GM18907 (cell line): Measurements from ENCODE around the gene PEX3.
A peak's percentile ranks its signal among the peaks of the same experiment; 100 is the strongest.

ENCODE experiments used
- ATAC-seq: cut with Tn5 transposase; IDR thresholded peaks from one replicate; pipeline ENCODE4 v1.9.1; 2021; ENCODE audit warnings: mild to moderate bottlenecking, moderate library complexity; ENCODE audit not compliant: unreplicated experiment

PEX3 gene

GRCh38 chr6:143450453-143451371 is at the start of gene PEX3, which contains the start of gene ADAT2:
TSS of gene PEX3 (plus strand) at chr6:143450805. CDS start at chr6:143451043, 238 bp downstream.
TSS of gene ADAT2 (minus strand) at chr6:143450695. CDS start at chr6:143450658, 37 bp downstream.
- ATAC-seq, result peak; percentile 98

- ATAC-seq, result no peak
Observed at GRCh38 chr6:143401068-143401446, 49.5 kb upstream of the PEX3 start.

GRCh38 chr6:143401636-143402370 is 48.8 kb upstream of the PEX3 start:
- ATAC-seq, result no peak

- ATAC-seq, result no peak
Observed at GRCh38 chr6:143402721-143403336, 47.8 kb upstream of the PEX3 start.

GRCh38 chr6:143405373-143406154 is 45.0 kb upstream of the PEX3 start:
- ATAC-seq, result no peak

- ATAC-seq, result no peak
Observed at GRCh38 chr6:143406673-143407072, 43.9 kb upstream of the PEX3 start.

GRCh38 chr6:143408151-143408786 is 42.3 kb upstream of the PEX3 start:
- no peak for ATAC-seq

GRCh38 chr6:143408787-143409162 is 41.8 kb upstream of the PEX3 start:
- ATAC-seq, result no peak

GRCh38 chr6:143410859-143411270 is 39.7 kb upstream of the PEX3 start:
- no peak for ATAC-seq

- ATAC-seq, result no peak
Observed at GRCh38 chr6:143414769-143415168, 35.8 kb upstream of the PEX3 start.

GRCh38 chr6:143419526-143419925 is 31.1 kb upstream of the PEX3 start:
- no peak for ATAC-seq

- no peak for ATAC-seq
Observed at GRCh38 chr6:143426026-143426425, 24.6 kb upstream of the PEX3 start.

- ATAC-seq, result peak; percentile 99
Observed at GRCh38 chr6:143427109-143427817, 23.3 kb upstream of the PEX3 start.

GRCh38 chr6:143429970-143430369 is 20.6 kb upstream of the PEX3 start:
- no peak for ATAC-seq

- ATAC-seq, result no peak
Observed at GRCh38 chr6:143431226-143431625, 19.4 kb upstream of the PEX3 start.

- ATAC-seq, result no peak
Observed at GRCh38 chr6:143432588-143432987, 18.0 kb upstream of the PEX3 start.

GRCh38 chr6:143441010-143441409 is 9.6 kb upstream of the PEX3 start:
- no peak for ATAC-seq

GRCh38 chr6:143441680-143442545 is 8.7 kb upstream of the PEX3 start:
- ATAC-seq, result no peak

- no peak for ATAC-seq
Observed at GRCh38 chr6:143443096-143443495, 7.5 kb upstream of the PEX3 start.
